ENCODE measurements around the gene KANSL1.

- TF ChIP-seq CTCF (conservative IDR thresholded peaks at IDR 0.05): no peak
- TF ChIP-seq EZH2 (IDR thresholded peaks at IDR 0.05; ENCODE audit: low read depth): no peak
These were observed 165.3 kb downstream of the KANSL1 start for GRCh38 chr17:46027976-46028325.

Measured in PC-9 (cell line).